ENCODE results near the gene RAPGEF5. TPM values are rescaled to one million over a fixed set of nuclear protein-coding genes. Genes with fewer than 3 reads are reported as not detected.
"Not testable (repeated sequence)": the region's sequence is repeated elsewhere in the genome, so short reads cannot be mapped to it uniquely, and the experiment has no call there.

Gene RAPGEF5
- total RNA-seq, 1 donor from 2014 or later = 29.7 TPM

DNA sequence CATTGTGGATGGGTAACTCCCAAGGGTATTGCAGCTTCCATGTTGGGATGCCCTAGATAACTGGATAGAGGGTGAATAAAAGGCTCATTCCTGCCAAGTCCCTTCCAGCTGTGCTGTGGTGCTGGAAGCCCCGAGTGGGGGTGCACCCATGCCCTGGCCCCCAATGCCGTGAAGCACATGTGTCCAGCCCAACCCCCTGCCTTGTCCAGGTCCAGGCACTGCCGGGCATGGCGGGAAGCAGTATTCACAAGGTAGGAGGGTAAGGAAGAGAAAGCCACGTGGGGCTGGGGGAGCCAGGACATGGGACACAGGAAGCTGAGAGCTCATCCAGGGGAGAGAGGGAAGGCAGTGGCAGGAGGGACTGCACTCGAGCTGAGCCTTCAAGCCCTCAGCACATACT is 263.0 kb downstream of the RAPGEF5 start:
- H3K4me1 ChIP-seq (ENCODE audit: control insufficient read depth in 3 of 3, insufficient read depth in 3 of 3, low read length in 3 of 3) = peaks cover 0 to 7% (median 5%) of the 10 kb centered on the region in 3 donors
- no peaks in the 10 kb centered on the region for H3K36me3 ChIP-seq (ENCODE audit: control insufficient read depth in 3 of 3, insufficient read depth in 3 of 3, low read length in 3 of 3)
- no peaks in the 10 kb centered on the region for H3K9me3 ChIP-seq (ENCODE audit: control insufficient read depth in 3 of 3, low read length in 3 of 3)
- H3K4me3 ChIP-seq (ENCODE audit: low read length in 3 of 3) = no peak overlapping the region
- H3K9ac ChIP-seq (ENCODE audit: low read depth in 1 of 3, low read length in 3 of 3) = no peak overlapping the region
- H3K27me3 ChIP-seq (ENCODE audit: control insufficient read depth in 3 of 3, insufficient read depth in 3 of 3, low read length in 3 of 3) = peaks cover 0 to 5% (median 0%) of the 10 kb centered on the region in 3 donors
- H3K27ac ChIP-seq (ENCODE audit: low read depth, low read length) = no peak overlapping the region

- Histone ChIP-seq H3K9me3 (ENCODE audit: control insufficient read depth in 3 of 3, low read length in 3 of 3) (no peaks in the 10 kb centered on the region), H3K4me3 (ENCODE audit: low read length in 3 of 3) (no peak overlapping the region), H3K27ac (ENCODE audit: low read depth, low read length) (no peak overlapping the region), H3K4me1 (ENCODE audit: control insufficient read depth in 3 of 3, insufficient read depth in 3 of 3, low read length in 3 of 3) (peaks cover 0 to 9% (median 7%) of the 10 kb centered on the region in 3 donors), H3K27me3 (ENCODE audit: control insufficient read depth in 3 of 3, insufficient read depth in 3 of 3, low read length in 3 of 3) (peaks cover 0 to 5% (median 0%) of the 10 kb centered on the region in 3 donors), H3K9ac (ENCODE audit: low read depth in 1 of 3, low read length in 3 of 3) (no peak overlapping the region), H3K36me3 (ENCODE audit: control insufficient read depth in 3 of 3, insufficient read depth in 3 of 3, low read length in 3 of 3) (no peaks in the 10 kb centered on the region)
Measured at GRCh38 chr7:22093001-22093400, 264.0 kb downstream of the RAPGEF5 start.

DNA sequence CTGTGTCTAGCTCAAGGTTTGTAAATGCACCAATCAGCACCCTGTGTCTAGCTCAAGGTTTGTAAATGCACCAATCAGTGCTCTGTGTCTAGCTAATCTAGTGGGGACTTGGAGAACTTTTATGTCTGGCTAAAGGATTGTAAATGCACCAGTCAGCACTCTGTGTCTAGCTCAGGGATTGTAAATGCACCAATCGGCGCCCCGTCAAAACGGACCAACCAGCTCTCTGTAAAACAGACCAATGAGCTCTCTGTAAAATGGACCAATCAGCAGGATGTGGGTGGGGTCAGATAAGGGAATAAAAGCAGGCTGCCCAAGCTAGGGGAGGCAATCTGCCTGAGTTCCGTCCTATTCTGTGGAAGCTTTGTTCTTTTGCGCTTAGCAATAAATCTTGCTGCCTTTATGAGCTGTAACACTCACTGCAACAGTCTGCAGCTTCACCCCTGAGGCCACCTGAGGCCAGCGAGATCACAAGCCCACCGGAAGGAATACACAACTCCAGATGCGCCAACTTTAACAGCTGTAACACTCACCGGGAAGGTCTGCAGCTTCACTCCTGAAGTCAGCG is 265.9 kb downstream of the RAPGEF5 start:
- H3K9me3 ChIP-seq (ENCODE audit: control insufficient read depth in 3 of 3, low read length in 3 of 3); H3K36me3 ChIP-seq (ENCODE audit: control insufficient read depth in 3 of 3, insufficient read depth in 3 of 3, low read length in 3 of 3); H3K4me1 ChIP-seq (ENCODE audit: control insufficient read depth in 3 of 3, insufficient read depth in 3 of 3, low read length in 3 of 3); H3K27ac ChIP-seq (ENCODE audit: low read depth, low read length); H3K9ac ChIP-seq (ENCODE audit: low read depth in 1 of 3, low read length in 3 of 3); H3K27me3 ChIP-seq (ENCODE audit: control insufficient read depth in 3 of 3, insufficient read depth in 3 of 3, low read length in 3 of 3); H3K4me3 ChIP-seq (ENCODE audit: low read length in 3 of 3): not testable (repeated sequence)

DNA sequence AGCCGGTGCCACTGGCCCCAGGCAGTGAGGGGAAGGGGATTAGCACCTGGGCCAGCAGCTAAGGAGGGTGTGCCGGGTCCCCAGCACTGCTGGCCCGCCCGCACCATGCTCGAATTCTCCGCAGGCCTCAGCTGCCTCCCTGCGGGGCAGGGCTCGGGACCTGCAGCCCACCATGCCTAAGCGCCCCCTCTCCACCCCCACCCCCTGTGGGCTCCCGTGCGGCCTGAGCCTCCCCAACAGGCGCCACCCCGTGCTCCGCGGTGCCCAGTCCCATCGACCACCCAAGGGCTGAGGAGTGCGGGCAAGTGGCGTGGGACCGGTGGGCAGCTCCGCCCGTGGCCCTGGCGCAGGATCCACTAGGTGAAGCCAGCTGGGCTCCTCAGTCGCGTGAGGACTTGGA is 266.4 kb downstream of the RAPGEF5 start:
- Histone ChIP-seq H3K27me3 (ENCODE audit: control insufficient read depth in 3 of 3, insufficient read depth in 3 of 3, low read length in 3 of 3) (peaks cover 0 to 5% (median 0%) of the 10 kb centered on the region in 3 donors), H3K4me1 (ENCODE audit: control insufficient read depth in 3 of 3, insufficient read depth in 3 of 3, low read length in 3 of 3) (peaks cover 0 to 9% (median 7%) of the 10 kb centered on the region in 3 donors), H3K9me3 (ENCODE audit: control insufficient read depth in 3 of 3, low read length in 3 of 3) (no peaks in the 10 kb centered on the region), H3K4me3 (ENCODE audit: low read length in 3 of 3) (no peak overlapping the region), H3K36me3 (ENCODE audit: control insufficient read depth in 3 of 3, insufficient read depth in 3 of 3, low read length in 3 of 3) (no peaks in the 10 kb centered on the region), H3K9ac (ENCODE audit: low read depth in 1 of 3, low read length in 3 of 3) (no peak overlapping the region), H3K27ac (ENCODE audit: low read depth, low read length) (no peak overlapping the region)

DNA sequence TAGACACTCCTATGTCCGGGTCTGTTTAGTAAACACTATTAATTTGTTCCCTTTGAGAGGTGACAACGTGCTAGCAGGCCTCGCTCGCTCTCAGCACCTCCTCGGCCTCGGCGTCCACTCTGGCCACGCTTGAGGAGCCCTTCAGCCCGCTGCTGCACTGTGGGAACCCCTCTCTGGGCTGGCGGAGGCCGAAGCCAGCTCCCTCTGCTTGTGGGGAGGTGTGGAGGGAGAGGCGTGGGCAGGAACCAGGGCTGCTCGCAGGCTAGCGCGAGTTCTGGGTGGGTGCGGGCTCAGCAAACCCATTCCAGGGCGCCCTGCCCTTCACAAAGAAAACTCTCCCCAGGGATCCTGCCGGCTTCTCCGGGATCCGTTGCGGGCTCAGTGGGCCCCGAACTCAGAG is 266.8 kb downstream of the RAPGEF5 start:
- Histone ChIP-seq H3K4me3 (ENCODE audit: low read length in 3 of 3) (no peak overlapping the region), H3K27ac (ENCODE audit: low read depth, low read length) (no peak overlapping the region), H3K27me3 (ENCODE audit: control insufficient read depth in 3 of 3, insufficient read depth in 3 of 3, low read length in 3 of 3) (peaks cover 0 to 5% (median 0%) of the 10 kb centered on the region in 3 donors), H3K9me3 (ENCODE audit: control insufficient read depth in 3 of 3, low read length in 3 of 3) (no peaks in the 10 kb centered on the region), H3K4me1 (ENCODE audit: control insufficient read depth in 3 of 3, insufficient read depth in 3 of 3, low read length in 3 of 3) (peaks cover 0 to 9% (median 7%) of the 10 kb centered on the region in 3 donors), H3K36me3 (ENCODE audit: control insufficient read depth in 3 of 3, insufficient read depth in 3 of 3, low read length in 3 of 3) (no peaks in the 10 kb centered on the region), H3K9ac (ENCODE audit: low read depth in 1 of 3, low read length in 3 of 3) (no peak overlapping the region)

DNA sequence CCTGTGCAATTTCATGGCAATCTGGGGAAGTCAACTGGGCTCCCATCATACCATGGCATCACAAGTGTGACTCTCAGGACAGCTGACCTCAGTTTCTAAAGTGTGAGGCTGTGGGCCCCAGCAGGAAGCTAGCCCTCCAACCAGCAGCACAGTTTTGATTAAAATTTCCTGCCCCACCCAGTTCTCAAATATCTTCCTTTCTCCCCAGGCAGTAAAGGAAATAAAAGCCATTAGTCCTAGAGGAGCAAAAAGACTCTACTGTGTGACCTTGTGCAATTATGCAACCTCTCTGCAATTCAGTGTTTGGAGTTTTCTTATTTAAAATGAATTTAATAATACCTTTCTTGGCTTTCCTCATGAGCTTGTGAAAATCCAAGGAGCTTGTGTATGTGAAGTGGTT is 268.1 kb downstream of the RAPGEF5 start:
- Histone ChIP-seq H3K4me1 (ENCODE audit: control insufficient read depth in 3 of 3, insufficient read depth in 3 of 3, low read length in 3 of 3) (peaks cover 0 to 8% (median 7%) of the 10 kb centered on the region in 3 donors), H3K9me3 (ENCODE audit: control insufficient read depth in 3 of 3, low read length in 3 of 3) (no peaks in the 10 kb centered on the region), H3K9ac (ENCODE audit: low read depth in 1 of 3, low read length in 3 of 3) (no peak overlapping the region), H3K27me3 (ENCODE audit: control insufficient read depth in 3 of 3, insufficient read depth in 3 of 3, low read length in 3 of 3) (peaks cover 0 to 1% (median 0%) of the 10 kb centered on the region in 3 donors), H3K27ac (ENCODE audit: low read depth, low read length) (no peak overlapping the region), H3K4me3 (ENCODE audit: low read length in 3 of 3) (no peak overlapping the region), H3K36me3 (ENCODE audit: control insufficient read depth in 3 of 3, insufficient read depth in 3 of 3, low read length in 3 of 3) (no peaks in the 10 kb centered on the region)

- H3K27ac ChIP-seq (ENCODE audit: low read depth, low read length) = no peak overlapping the region
- no peaks in the 10 kb centered on the region for H3K9me3 ChIP-seq (ENCODE audit: control insufficient read depth in 3 of 3, low read length in 3 of 3)
- H3K36me3 ChIP-seq (ENCODE audit: control insufficient read depth in 3 of 3, insufficient read depth in 3 of 3, low read length in 3 of 3) = no peaks in the 10 kb centered on the region
- no peak overlapping the region for H3K9ac ChIP-seq (ENCODE audit: low read depth in 1 of 3, low read length in 3 of 3)
- H3K4me1 ChIP-seq (ENCODE audit: control insufficient read depth in 3 of 3, insufficient read depth in 3 of 3, low read length in 3 of 3) = peaks cover 2 to 10% (median 4%) of the 10 kb centered on the region in 3 donors
- no peak overlapping the region for H3K4me3 ChIP-seq (ENCODE audit: low read length in 3 of 3)
- H3K27me3 ChIP-seq (ENCODE audit: control insufficient read depth in 3 of 3, insufficient read depth in 3 of 3, low read length in 3 of 3) = no peaks in the 10 kb centered on the region
Measured at GRCh38 chr7:22087861-22088260, 269.1 kb downstream of the RAPGEF5 start.

- Histone ChIP-seq H3K27ac (ENCODE audit: low read depth, low read length) (peak overlapping the region; percentile 50), H3K4me1 (ENCODE audit: control insufficient read depth in 3 of 3, insufficient read depth in 3 of 3, low read length in 3 of 3) (peaks cover 9 to 16% (median 11%) of the 10 kb centered on the region in 3 donors), H3K36me3 (ENCODE audit: control insufficient read depth in 3 of 3, insufficient read depth in 3 of 3, low read length in 3 of 3) (no peaks in the 10 kb centered on the region), H3K27me3 (ENCODE audit: control insufficient read depth in 3 of 3, insufficient read depth in 3 of 3, low read length in 3 of 3) (peaks cover 0 to 7% (median 2%) of the 10 kb centered on the region in 3 donors), H3K9ac (ENCODE audit: low read depth in 1 of 3, low read length in 3 of 3) (peak overlapping the region; percentile 69 to 74 (median 71)), H3K4me3 (ENCODE audit: low read length in 3 of 3) (peak overlapping the region; percentile 73 to 87 (median 85)), H3K9me3 (ENCODE audit: control insufficient read depth in 3 of 3, low read length in 3 of 3) (no peaks in the 10 kb centered on the region)
Measured at GRCh38 chr7:22083704-22084240, 273.2 kb downstream of the RAPGEF5 start.

DNA sequence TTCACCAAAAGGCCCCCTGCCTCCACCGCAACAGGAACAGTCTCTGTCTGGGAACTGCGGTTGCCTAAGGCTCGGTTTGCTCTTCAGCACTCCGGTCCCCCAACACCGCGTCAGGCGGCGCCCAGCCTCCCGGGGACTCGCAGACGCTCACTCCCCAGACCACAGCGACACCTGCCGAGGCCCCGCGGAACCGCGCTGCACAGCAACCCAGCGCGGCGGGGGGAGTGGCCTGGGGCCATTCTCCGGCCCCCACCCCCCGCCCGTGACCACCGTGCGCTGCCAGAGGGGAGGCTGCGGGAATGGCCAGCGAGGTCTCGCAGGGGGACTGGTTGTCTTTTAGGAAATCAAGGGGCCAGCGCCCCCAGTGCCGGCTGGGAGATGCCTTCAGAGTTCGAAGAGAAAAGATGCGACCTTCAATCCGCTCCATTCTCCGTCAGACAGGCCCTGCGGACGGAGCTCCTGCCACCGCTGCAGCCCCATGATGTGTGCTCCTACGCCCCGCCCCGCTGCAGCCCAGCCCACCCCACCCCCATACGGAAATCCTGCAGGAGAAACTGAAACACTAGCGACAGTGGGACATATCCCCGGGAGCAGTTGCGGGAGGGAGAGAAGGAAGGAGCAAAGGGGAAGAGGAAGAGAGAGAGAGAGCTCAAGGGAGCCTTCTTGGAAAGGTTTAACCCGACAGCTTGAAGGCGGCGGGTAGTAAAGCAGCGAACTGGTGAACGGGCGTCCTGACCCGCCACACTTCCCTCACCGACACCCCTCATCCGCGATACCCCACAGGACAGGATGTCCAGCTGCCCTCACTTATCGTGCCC is 273.9 kb downstream of the RAPGEF5 start:
- Histone ChIP-seq H3K4me1 (ENCODE audit: control insufficient read depth in 3 of 3, insufficient read depth in 3 of 3, low read length in 3 of 3) (peaks cover 7 to 14% (median 11%) of the 10 kb centered on the region in 3 donors), H3K9me3 (ENCODE audit: control insufficient read depth in 3 of 3, low read length in 3 of 3) (no peaks in the 10 kb centered on the region), H3K36me3 (ENCODE audit: control insufficient read depth in 3 of 3, insufficient read depth in 3 of 3, low read length in 3 of 3) (no peaks in the 10 kb centered on the region), H3K4me3 (ENCODE audit: low read length in 3 of 3) (peak overlapping the region; percentile 73 to 87 (median 85)), H3K27me3 (ENCODE audit: control insufficient read depth in 3 of 3, insufficient read depth in 3 of 3, low read length in 3 of 3) (peaks cover 0 to 9% (median 4%) of the 10 kb centered on the region in 3 donors), H3K27ac (ENCODE audit: low read depth, low read length) (peak overlapping the region; percentile 50), H3K9ac (ENCODE audit: low read depth in 1 of 3, low read length in 3 of 3) (peak overlapping the region; percentile 69 to 74 (median 71))

- Histone ChIP-seq H3K4me3 (ENCODE audit: low read length in 3 of 3) (peak overlapping the region; percentile 73 to 87 (median 85)), H3K9ac (ENCODE audit: low read depth in 1 of 3, low read length in 3 of 3) (peak overlapping the region; percentile 37 to 74 (median 51)), H3K27ac (ENCODE audit: low read depth, low read length) (peak overlapping the region; percentile 50), H3K4me1 (ENCODE audit: control insufficient read depth in 3 of 3, insufficient read depth in 3 of 3, low read length in 3 of 3) (peaks cover 7 to 14% (median 11%) of the 10 kb centered on the region in 3 donors), H3K9me3 (ENCODE audit: control insufficient read depth in 3 of 3, low read length in 3 of 3) (no peaks in the 10 kb centered on the region), H3K27me3 (ENCODE audit: control insufficient read depth in 3 of 3, insufficient read depth in 3 of 3, low read length in 3 of 3) (peaks cover 0 to 11% (median 6%) of the 10 kb centered on the region in 3 donors), H3K36me3 (ENCODE audit: control insufficient read depth in 3 of 3, insufficient read depth in 3 of 3, low read length in 3 of 3) (no peaks in the 10 kb centered on the region)
Measured at GRCh38 chr7:22082553-22082885, 274.4 kb downstream of the RAPGEF5 start.

Measured in skeletal muscle tissue (tissue), 4 donors.